Eye (tissue), 1 donor: Measurements from ENCODE around the gene P2RX7.
"Not testable (repeated sequence)": the region's sequence is repeated elsewhere in the genome, so short reads cannot be mapped to it uniquely, and the experiment has no call there.

Source experiments
- DNase-seq: peaks from one replicate; pipeline ENCODE4 v3.0.0-alpha.2; 2015

P2RX7 gene

DNA sequence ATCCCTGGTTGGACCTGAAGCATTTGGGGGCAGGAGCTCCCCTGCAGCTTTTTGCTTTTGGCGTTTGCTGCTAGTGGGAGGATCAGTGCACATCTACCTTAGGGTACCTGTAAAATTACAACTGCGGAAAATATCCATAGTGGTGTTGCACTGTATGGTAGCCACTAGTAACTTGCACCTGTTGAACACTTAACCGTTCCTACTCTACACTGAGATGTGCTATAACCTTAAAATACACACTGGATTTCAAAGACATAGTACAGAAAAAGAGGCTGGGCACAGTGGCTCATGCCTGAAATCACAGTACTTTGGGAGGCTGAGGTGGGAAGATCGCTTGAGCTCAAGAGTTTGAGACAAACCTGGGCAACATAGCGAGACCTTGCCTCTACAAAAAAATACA is 80.2 kb downstream of the P2RX7 start:
- no peak for DNase-seq

- no peak for DNase-seq
Observed at GRCh38 chr12:121214166-121214777, 81.6 kb downstream of the P2RX7 start.

GRCh38 chr12:121214855-121215745 is 82.4 kb downstream of the P2RX7 start:
- DNase-seq: no peak

DNA sequence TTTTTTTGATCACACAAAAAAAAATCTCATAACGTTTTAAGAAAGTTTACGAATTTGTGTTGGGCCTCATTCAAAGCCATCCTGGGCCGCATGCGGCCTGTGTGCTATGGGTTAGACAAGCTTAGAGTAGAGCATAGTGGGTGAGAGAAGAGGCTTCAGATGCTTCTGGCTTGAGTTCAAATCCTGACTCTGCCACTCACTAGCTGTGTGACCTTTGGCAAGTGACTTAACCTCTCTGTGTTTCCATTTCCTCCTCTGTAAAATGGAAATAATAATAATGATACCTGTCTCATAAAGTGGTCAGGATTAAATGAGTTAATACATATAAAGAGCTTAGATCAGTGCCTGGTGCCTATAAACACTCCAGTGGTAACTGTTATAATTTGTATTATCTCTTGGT is 83.4 kb downstream of the P2RX7 start:
- no peak for DNase-seq

DNA sequence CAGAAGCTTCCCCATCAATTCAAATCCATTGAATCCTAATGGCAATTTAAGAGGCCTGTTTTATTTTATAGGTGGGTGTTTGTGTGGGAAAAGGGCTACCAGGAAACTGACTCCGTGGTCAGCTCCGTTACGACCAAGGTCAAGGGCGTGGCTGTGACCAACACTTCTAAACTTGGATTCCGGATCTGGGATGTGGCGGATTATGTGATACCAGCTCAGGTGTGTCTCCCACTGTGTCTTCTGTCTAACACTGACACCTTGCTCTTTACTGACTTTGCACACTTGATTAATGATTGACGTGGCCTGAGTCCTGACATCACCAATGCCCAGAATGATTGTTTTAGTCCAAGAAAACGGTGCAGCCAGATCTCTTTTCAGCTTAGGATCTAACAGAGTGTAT is 84.4 kb downstream of the P2RX7 start:
- no peak for DNase-seq

DNA sequence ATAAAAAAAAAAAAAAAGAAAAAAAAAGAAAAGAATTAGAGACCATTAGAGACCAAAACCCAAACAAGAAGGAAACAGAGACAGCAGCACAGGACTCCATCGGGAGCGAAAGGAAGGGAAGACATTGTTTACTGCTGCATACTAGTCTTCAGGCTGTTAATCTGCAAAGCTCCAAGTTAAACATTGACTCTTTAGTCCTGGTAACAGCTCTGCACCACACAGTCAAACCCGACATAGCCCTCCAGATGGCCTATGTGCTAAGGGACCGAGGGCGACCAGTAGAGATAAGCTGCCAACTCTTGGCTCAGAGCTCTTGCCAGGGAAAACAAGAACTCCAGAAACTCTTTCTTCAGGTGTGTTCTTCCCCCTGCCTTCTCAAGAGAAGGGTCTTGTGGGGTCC is 85.1 kb downstream of the P2RX7 start:
- DNase-seq: no peak

DNA sequence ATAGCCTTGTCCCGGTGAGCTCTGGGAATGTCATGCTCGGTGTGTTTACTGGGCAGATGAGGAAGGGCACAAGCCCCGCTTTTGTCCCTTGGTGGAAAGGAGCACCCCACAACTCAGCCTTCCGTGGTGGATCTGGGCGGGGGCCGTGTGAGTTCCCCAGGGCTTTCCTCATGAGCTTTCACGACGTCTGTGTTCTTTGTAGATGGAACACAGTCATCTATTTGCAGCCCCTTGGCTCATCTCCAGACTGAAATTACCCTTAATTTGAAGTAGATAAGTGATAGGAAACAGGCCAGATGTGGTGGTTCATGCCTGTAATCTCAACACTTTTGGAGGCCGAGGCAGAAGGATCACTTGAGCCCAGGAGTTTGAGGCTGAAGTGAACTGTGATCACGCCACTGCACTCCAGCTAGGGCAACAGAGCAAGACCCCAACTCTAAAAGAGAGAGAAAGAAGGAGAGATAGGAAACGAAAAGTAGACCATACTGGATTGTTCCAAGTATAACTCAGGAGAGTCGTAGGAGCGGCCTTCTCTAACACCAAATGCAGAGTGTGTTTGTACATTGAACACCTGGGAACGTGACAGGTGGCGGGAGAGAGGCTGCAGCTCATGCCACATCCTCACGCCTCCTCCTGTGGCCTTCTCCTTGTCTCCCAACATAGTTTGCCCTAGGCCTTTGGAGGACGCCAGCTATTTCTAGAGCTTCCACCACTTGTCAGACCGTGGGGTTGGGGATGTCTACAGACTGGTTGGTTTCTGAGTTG is 86.1 kb downstream of the P2RX7 start:
- no peak for DNase-seq

GRCh38 chr12:121219353-121219986 is 86.8 kb downstream of the P2RX7 start:
- DNase-seq: no peak

GRCh38 chr12:121222847-121223246 is 90.2 kb downstream of the P2RX7 start:
- no peak for DNase-seq

GRCh38 chr12:121223292-121224285 is 90.9 kb downstream of the P2RX7 start:
- DNase-seq: no peak

DNA sequence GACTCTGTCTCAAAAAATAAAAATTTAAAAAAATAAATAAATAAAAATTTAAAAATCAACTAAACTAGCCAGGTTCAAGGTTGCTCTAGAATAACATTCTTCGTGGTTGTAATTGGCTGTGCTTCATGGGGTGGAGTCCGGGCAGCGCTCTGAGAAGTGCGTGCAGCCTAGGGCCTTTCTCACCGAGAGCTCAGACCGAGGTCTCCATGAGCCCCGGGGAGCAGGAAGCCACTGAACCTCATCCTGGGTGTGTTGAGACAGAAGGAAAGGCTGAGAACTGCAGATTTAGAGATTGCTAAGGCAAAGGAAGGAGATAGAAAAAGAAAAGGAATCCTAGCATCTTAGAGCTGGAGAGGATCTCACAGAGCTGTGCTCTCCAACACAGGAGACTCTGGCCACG is 91.9 kb downstream of the P2RX7 start:
- no peak for DNase-seq

DNA sequence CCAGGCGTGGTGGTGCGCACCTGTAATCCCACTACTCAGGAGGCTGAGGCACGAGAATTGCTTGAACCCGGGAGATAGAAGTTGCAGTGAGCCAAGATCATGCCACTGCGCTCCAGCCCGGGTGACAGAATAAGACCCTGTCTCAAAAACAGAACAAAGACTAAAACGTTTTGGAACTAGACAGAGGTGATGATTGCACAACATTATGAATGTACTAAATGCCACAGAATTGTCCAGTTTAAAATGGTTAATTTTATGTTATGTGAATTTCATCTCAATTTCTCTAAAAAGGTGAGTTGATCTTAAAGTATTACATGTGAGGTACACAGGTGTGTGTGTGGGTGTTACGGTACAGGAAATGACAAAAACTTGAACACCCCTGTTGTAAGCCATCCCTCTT is 93.7 kb downstream of the P2RX7 start:
- DNase-seq: no peak

- DNase-seq: not testable (repeated sequence)
Observed at GRCh38 chr12:121226871-121227270, 94.2 kb downstream of the P2RX7 start.

- no peak for DNase-seq
Observed at GRCh38 chr12:121227294-121227693, 94.6 kb downstream of the P2RX7 start.

DNA sequence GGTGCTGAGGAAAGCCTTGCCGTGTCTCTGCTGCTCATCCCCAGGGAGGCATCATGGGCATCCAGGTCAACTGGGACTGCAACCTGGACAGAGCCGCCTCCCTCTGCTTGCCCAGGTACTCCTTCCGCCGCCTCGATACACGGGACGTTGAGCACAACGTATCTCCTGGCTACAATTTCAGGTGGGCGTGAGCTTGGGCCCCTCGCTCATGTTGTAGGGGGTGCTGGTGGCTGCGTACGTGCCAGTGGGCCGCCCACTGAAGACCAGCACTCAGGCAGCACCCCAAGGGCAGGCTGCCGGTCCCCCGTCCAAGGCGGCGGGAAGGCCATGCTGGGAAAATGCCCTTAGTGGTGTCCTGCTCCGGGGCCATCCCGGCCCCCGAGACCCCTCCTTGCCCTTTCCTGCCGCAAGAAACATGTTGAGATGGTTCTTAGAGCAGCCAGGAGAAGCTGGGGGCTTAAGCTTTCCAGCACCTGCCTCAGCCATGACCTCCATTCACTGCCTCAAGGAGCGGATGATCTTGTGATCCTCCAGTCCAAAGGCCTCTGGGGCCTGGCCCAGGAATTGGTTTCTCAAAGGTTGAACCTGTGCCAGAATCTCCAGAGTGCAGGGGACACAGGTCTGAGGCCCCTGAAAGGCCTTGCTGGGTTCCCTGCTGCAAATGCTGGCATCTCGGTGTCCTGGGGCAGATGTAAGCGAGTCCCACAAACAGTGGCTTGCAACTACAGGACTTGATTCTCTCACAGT is 96.4 kb downstream of the P2RX7 start:
- no peak for DNase-seq

GRCh38 chr12:121229826-121230537 is 97.3 kb downstream of the P2RX7 start:
- DNase-seq: peak; percentile 90

GRCh38 chr12:121230538-121230907 is 97.8 kb downstream of the P2RX7 start:
- DNase-seq: no peak

DNA sequence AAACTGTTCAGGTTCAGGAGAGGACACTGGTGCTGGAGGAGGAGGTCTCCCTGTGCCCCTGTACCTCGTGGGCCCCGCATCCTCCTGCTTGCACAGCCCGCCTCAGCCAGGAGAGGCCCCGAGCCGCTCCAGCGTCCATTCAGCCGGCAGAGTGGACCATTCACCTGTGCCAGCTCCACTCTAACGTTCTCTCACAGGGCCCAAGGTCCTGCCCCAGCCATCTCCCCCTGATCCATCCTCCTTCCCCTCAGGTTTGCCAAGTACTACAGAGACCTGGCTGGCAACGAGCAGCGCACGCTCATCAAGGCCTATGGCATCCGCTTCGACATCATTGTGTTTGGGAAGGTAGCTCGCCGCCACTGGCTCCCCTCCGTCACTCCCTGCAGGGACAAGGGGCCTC is 99.5 kb downstream of the P2RX7 start:
- no peak for DNase-seq

- no peak for DNase-seq
Observed at GRCh38 chr12:121232977-121233627, 100.4 kb downstream of the P2RX7 start.

GRCh38 chr12:121233628-121234020 is 100.9 kb downstream of the P2RX7 start:
- DNase-seq: no peak
